NCI-H2081 (cell line): ENCODE measurements around the gene KLF2.
A peak's percentile ranks its signal among the peaks of the same experiment; 100 is the strongest.
"Not testable (repeated sequence)": the region's sequence is repeated elsewhere in the genome, so short reads cannot be mapped to it uniquely, and the experiment has no call there.

ENCODE experiments used
- DNase-seq, 2 experiments: peaks; one replicate each; lab custom pipeline; 2025; lab: John Stamatoyannopoulos, UW

The KLF2 gene

GRCh38 chr19:16324384-16325160 lies at the start of gene KLF2:
Gene KLF2 (plus strand): TSS chr19:16324826. CDS start chr19:16324924, 98 bp downstream.
- DNase-seq, result peak; percentile 57 to 59

GRCh38 chr19:16280306-16280705 lies 44.3 kb upstream of the KLF2 start:
- DNase-seq, result no peak

GRCh38 chr19:16281743-16282142 lies 42.9 kb upstream of the KLF2 start:
- no peak for DNase-seq

- no peak for DNase-seq
Measured at GRCh38 chr19:16283210-16284061, 41.2 kb upstream of the KLF2 start.

- DNase-seq, result no peak
Measured at GRCh38 chr19:16284505-16284904, 40.1 kb upstream of the KLF2 start.

- DNase-seq, result not testable (repeated sequence)
Measured at GRCh38 chr19:16285079-16285478, 39.5 kb upstream of the KLF2 start.

- DNase-seq, result peak; percentile 64 to 77
Measured at GRCh38 chr19:16285769-16286498, 38.7 kb upstream of the KLF2 start.

GRCh38 chr19:16288544-16288943 lies 36.1 kb upstream of the KLF2 start:
- DNase-seq, result no peak

- no peak for DNase-seq
Measured at GRCh38 chr19:16289594-16289993, 35.0 kb upstream of the KLF2 start.

- no peak for DNase-seq
Measured at GRCh38 chr19:16290692-16291091, 33.9 kb upstream of the KLF2 start.

- DNase-seq, result no peak
Measured at GRCh38 chr19:16293118-16294091, 31.2 kb upstream of the KLF2 start.

- no peak for DNase-seq
Measured at GRCh38 chr19:16295057-16295456, 29.6 kb upstream of the KLF2 start.

- DNase-seq, result no peak
Measured at GRCh38 chr19:16296713-16297112, 27.9 kb upstream of the KLF2 start.

- DNase-seq, result no peak
Measured at GRCh38 chr19:16297575-16298178, 26.9 kb upstream of the KLF2 start.

- no peak for DNase-seq
Measured at GRCh38 chr19:16298334-16298733, 26.3 kb upstream of the KLF2 start.

- DNase-seq, result no peak
Measured at GRCh38 chr19:16301999-16302694, 22.5 kb upstream of the KLF2 start.

- no peak for DNase-seq
Measured at GRCh38 chr19:16303755-16304154, 20.9 kb upstream of the KLF2 start.

GRCh38 chr19:16304511-16304910 lies 20.1 kb upstream of the KLF2 start:
- not testable (repeated sequence) for DNase-seq

- DNase-seq, result not testable (repeated sequence)
Measured at GRCh38 chr19:16305060-16305459, 19.6 kb upstream of the KLF2 start.

- no peak for DNase-seq
Measured at GRCh38 chr19:16306728-16307402, 17.8 kb upstream of the KLF2 start.
